HG03469 (cell line): ENCODE results near the gene THSD1.

Source experiments
- ATAC-seq: cut with Tn5 transposase; IDR thresholded peaks from one replicate; pipeline ENCODE4 v1.9.1; 2021; ENCODE audit warnings: mild to moderate bottlenecking, moderate library complexity, moderate number of reproducible peaks; ENCODE audit not compliant: unreplicated experiment

Gene THSD1

GRCh38 chr13:52405767-52406494, at the start of gene THSD1:
THSD1 (minus strand) TSS chr13:52406172; CDS start chr13:52402600, 3,572 bp downstream.
- ATAC-seq = no peak

GRCh38 chr13:52455677-52456041, 49.7 kb upstream of the THSD1 start:
- ATAC-seq = no peak

GRCh38 chr13:52454820-52455676, 49.1 kb upstream of the THSD1 start, which contains the start of gene CKAP2:
CKAP2 (plus strand) TSS chr13:52455478; CDS start chr13:52455557, 79 bp downstream.
- ATAC-seq = peak; percentile 67

GRCh38 chr13:52454459-52454819, 48.5 kb upstream of the THSD1 start:
- ATAC-seq = peak; percentile 24

- ATAC-seq = no peak
These were observed 46.5 kb upstream of the THSD1 start for GRCh38 chr13:52452470-52452869.

- no peak for ATAC-seq
These were observed 45.3 kb upstream of the THSD1 start for GRCh38 chr13:52451135-52451804.

GRCh38 chr13:52450793-52451116, 44.8 kb upstream of the THSD1 start:
- ATAC-seq = no peak

DNA sequence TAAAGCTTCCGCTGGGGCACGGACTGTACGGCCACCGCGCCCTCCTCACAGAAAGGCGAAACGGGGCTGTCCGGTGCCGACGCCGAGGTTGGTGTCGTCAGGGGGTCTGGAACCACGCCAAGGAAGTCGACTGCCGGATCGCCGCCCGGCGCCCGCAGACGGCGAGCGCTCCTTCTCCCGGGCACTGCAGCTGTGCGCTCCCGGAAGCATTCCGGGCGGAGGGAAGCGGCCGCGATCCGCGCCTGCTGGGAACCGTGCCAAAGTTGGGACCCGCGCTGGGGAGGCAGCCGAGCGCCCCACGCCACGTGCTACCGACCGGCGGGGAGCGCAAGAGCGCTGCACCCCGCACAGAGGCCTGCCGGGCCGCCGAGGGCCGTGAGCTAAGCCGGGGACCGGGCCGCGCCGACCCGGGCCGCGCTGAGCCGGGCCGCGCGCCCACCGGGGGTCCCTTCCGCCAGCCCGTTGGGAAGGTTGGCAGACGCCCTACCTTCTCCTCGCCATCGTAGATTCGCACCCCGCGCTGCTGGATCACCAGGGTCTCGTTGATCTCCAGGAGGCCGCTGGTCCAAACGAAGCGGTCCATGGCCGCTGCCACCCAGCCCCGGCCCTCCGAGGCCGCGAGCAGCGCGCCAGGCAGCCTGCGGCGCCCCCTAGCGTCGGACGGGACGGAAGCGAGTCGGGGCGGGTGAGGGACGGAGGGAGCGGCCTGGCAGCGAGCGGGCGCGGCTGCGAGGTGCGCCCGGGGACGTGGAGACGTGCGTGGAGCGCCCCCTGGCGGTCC, 44.2 kb upstream of the THSD1 start, which contains the start of gene VPS36:
Gene VPS36 (minus strand): TSS at position 623 of the 781 bp plus-strand sequence. CDS start 40 bp downstream, at position 583.
- ATAC-seq = peak; percentile 53

DNA sequence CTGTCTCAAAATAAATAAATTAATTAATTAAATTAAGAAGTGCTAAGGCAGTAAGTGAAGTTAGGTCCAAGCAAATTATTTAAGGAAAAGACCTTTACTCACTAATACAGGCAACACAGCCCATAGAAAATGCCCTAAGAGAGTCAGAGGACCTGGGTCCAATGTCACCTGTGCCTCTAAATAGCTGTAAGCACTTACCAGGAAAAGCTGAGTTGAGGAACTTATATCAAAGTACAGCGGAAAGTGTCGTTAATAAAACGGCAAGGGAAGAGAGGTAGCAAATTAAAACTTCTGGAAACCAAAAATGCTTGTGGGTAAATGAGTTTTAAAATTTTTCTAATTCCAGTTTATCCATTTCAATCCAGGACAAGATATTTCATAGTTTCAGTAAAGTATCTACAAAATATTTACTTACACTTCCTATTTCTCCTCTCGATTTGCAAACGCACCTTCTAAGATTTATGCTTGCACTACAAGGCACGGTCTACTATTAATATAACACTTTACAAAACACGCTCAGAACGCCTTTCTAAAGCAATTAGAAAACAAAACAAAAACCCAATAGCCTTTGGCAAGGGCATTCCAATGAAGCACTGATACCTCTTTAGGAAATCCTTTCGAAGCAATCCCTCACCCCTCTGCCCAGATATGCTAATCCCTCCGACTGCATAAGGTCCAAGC, 43.5 kb upstream of the THSD1 start:
- no peak for ATAC-seq

- no peak for ATAC-seq
These were observed 42.0 kb upstream of the THSD1 start for GRCh38 chr13:52447815-52448552.

GRCh38 chr13:52447354-52447753, 41.4 kb upstream of the THSD1 start:
- no peak for ATAC-seq

GRCh38 chr13:52446265-52446664, 40.3 kb upstream of the THSD1 start:
- no peak for ATAC-seq

GRCh38 chr13:52432456-52432855, 26.5 kb upstream of the THSD1 start:
- no peak for ATAC-seq

DNA sequence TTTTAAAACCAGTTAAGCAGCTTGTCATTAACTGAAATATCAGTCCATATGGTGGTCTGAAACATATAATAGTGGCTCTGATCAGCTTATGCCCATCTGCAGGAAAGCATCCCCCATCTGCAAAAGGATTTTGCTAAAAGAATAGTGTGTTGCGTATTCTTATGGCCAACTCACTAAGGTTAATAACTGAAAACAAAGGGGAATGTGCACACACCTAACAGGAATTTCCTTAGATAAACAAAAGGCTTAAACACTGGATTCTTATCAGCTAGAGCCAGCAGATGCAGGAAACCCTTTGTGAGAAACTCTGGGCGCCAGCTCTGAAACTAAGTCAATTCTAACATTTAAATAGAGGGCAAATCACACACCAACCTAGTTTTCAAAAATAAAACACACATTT, 22.3 kb upstream of the THSD1 start:
- ATAC-seq = no peak

DNA sequence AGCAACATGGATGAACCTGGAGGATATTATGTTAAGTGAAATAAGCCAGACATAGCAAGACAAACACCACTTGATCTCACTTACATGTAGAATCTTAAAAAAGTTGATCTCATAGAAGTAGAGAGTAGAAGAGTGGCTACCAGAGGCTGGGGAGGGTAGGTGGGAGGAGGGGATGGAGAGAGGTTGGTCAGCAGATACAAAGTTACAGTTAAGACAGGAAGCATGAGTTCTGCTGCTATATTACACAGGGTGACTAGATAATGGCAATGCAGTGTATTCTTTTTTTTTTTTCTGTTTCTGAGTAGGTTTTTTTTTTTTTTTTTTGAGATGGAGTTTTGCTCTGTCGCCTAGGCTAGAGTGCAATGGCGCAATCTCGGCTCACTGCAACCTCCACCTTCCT, 15.2 kb upstream of the THSD1 start:
- no peak for ATAC-seq

- ATAC-seq = no peak
These were observed 13.1 kb upstream of the THSD1 start for GRCh38 chr13:52419080-52419479.

DNA sequence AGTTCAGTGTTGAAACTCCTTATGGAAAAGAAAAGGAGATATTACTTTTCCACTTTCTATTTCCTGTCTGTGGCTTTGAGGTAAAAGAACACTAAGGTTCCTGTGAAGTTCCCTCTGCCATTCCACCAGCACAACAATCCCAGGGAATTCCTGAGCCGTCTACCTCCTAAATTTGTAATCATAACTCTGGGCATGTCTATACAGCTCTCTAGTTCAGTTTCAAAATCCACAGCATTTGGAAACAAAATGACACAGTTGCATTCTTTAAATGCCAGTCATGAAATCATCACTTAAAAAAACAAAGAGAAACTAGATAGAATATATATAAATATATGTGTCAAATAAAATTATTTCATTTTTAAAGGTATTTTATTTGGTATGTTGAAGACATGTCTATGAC, 9.0 kb upstream of the THSD1 start:
- no peak for ATAC-seq

GRCh38 chr13:52414051-52414450, 8.1 kb upstream of the THSD1 start:
- no peak for ATAC-seq

- no peak for ATAC-seq
These were observed 6.2 kb upstream of the THSD1 start for GRCh38 chr13:52412128-52412527.

DNA sequence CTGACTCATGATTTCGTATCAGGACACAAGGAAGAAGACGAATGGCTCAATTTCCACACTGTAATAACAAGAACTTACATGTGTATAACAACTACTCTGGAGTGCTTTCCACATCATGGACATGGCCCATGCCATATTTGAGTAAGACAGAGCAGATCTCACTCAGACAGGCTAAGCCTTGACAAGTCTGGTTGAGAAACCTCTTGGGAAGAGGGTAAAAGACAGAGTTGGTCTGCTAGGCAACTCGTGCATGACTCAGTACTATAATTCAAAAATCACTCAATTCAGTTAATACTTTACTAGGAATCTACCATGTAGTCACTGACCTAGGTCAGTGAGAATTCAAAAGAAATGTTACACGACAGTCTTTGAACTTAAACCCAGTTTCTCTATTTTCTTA, 5.7 kb upstream of the THSD1 start:
- ATAC-seq = peak; percentile 82
